Ovary (tissue), 3 donors: Measurements from ENCODE around the gene HOMER1.

ENCODE experiments used
- CTCF ChIP-seq, 3 donors: fragments of 450-650 bp in 2 of 3; fragments of 200-600 bp in 1 of 3; IDR thresholded peaks; one replicate each; pipeline versions ENCODE4 v1.5.1 to v1.8.0; 2016 to 2022; ENCODE audit warnings: antibody characterized with exemption in 3 of 3, mild to moderate bottlenecking in 1 of 3
- POLR2A ChIP-seq: fragments of 450-650 bp; IDR thresholded peaks from one replicate; pipeline ENCODE4 v1.6.1; 2017; ENCODE audit warnings: antibody characterized with exemption, mild to moderate bottlenecking, moderate library complexity
- donor health status: DM: no; HTN: no; CAD: no.

- TF ChIP-seq POLR2A (no peak), CTCF (IDR thresholded peaks at IDR 0.05) (no peak)
Measured at GRCh38 chr5:79503794-79504495, 10.0 kb downstream of the HOMER1 start.
